Measurements from ENCODE around the gene ACOT2. TPM values are rescaled to one million over a fixed set of nuclear protein-coding genes. Genes with fewer than 3 reads are reported as not detected.
A peak's percentile ranks its signal among the peaks of the same experiment; 100 is the strongest.

ACOT2 gene
- total RNA-seq, 1 experiment from 2014 or later: 34.2 TPM

GRCh38 chr14:73613419-73613963, 44.5 kb downstream of the ACOT2 start:
- Histone ChIP-seq H3K27me3 (replicated peaks; ENCODE audit: insufficient read depth, low read depth, low read length, poor library complexity) (no peaks in the 10 kb centered on the region), H3K27ac (ENCODE audit: low read depth, low read length, poor library complexity, severe bottlenecking) (no peak overlapping the region), H3K4me1 (ENCODE audit: insufficient read depth, low read length, poor library complexity, severe bottlenecking) (no peaks in the 10 kb centered on the region), H3K4me3 (ENCODE audit: low read depth, low read length, poor library complexity, severe bottlenecking) (peak overlapping the region; percentile 63), H3K36me3 (ENCODE audit: insufficient read depth, low read length, poor library complexity, severe bottlenecking) (no peaks in the 10 kb centered on the region), H3K9me3 (ENCODE audit: low read depth, low read length, poor library complexity, severe bottlenecking) (no peaks in the 10 kb centered on the region)
- DNase-seq (ENCODE audit: low spot score): no peak
- intact Hi-C loops (cut with micrococcal nuclease; ENCODE audit: unreplicated experiment): no loop called here
- no TSS peak for BruUV-seq (replicated peaks)
- POLR2A ChIA-PET (ENCODE audit: low non-redundant PET): no interaction called here
- CTCF ChIA-PET: no interaction called here
- TF ChIP-seq CTCF (conservative IDR thresholded peaks at IDR 0.05; ENCODE audit: low read depth, low read length): no peak
- no peak for TF ChIP-seq EZH2 (IDR thresholded peaks at IDR 0.05; ENCODE audit: borderline replicate concordance, low read depth, low read length, poor library complexity, severe bottlenecking)

GRCh38 chr14:73616831-73617230, 47.8 kb downstream of the ACOT2 start:
- BruUV-seq (replicated peaks): no TSS peak
- intact Hi-C loops (cut with micrococcal nuclease; ENCODE audit: unreplicated experiment): no loop called here
- H3K27me3 ChIP-seq (replicated peaks; ENCODE audit: insufficient read depth, low read depth, low read length, poor library complexity): no peaks in the 10 kb centered on the region

GRCh38 chr14:73619524-73619923, 50.5 kb downstream of the ACOT2 start:
- H3K4me1 ChIP-seq (ENCODE audit: insufficient read depth, low read length, poor library complexity, severe bottlenecking): no peaks in the 10 kb centered on the region
- no peak for TF ChIP-seq CTCF (conservative IDR thresholded peaks at IDR 0.05; ENCODE audit: low read depth, low read length)
- intact Hi-C loops (cut with micrococcal nuclease; ENCODE audit: unreplicated experiment): no loop called here
- no peaks in the 10 kb centered on the region for H3K27me3 ChIP-seq (replicated peaks; ENCODE audit: insufficient read depth, low read depth, low read length, poor library complexity)
- no peaks in the 10 kb centered on the region for H3K9me3 ChIP-seq (ENCODE audit: low read depth, low read length, poor library complexity, severe bottlenecking)
- no peaks in the 10 kb centered on the region for H3K36me3 ChIP-seq (ENCODE audit: insufficient read depth, low read length, poor library complexity, severe bottlenecking)
- no peak overlapping the region for H3K27ac ChIP-seq (ENCODE audit: low read depth, low read length, poor library complexity, severe bottlenecking)
- no TSS peak for BruUV-seq (replicated peaks)
- no peak overlapping the region for H3K4me3 ChIP-seq (ENCODE audit: low read depth, low read length, poor library complexity, severe bottlenecking)
- ChIA-PET CTCF (no interaction called here), POLR2A (ENCODE audit: low non-redundant PET) (no interaction called here)
- no peak for DNase-seq (ENCODE audit: low spot score)

More at GRCh38 chr14:73616831-73617230, 47.8 kb downstream of the ACOT2 start:
- CTCF ChIA-PET: no interaction called here
- TF ChIP-seq CTCF (conservative IDR thresholded peaks at IDR 0.05; ENCODE audit: low read depth, low read length) (no peak), EZH2 (IDR thresholded peaks at IDR 0.05; ENCODE audit: borderline replicate concordance, low read depth, low read length, poor library complexity, severe bottlenecking) (no peak)
- POLR2A ChIA-PET (ENCODE audit: low non-redundant PET): no interaction called here
- no peaks in the 10 kb centered on the region for H3K9me3 ChIP-seq (ENCODE audit: low read depth, low read length, poor library complexity, severe bottlenecking)
- H3K36me3 ChIP-seq (ENCODE audit: insufficient read depth, low read length, poor library complexity, severe bottlenecking): no peaks in the 10 kb centered on the region
- no peaks in the 10 kb centered on the region for H3K4me1 ChIP-seq (ENCODE audit: insufficient read depth, low read length, poor library complexity, severe bottlenecking)
- no peak for DNase-seq (ENCODE audit: low spot score)
- no peak overlapping the region for H3K27ac ChIP-seq (ENCODE audit: low read depth, low read length, poor library complexity, severe bottlenecking)
- H3K4me3 ChIP-seq (ENCODE audit: low read depth, low read length, poor library complexity, severe bottlenecking): no peak overlapping the region
